Brain microvascular endothelial cell (primary cell): ENCODE measurements around the gene EHBP1.

Experiments used
- DNase-seq: peaks from one replicate; pipeline ENCODE4 v3.0.0-alpha.2; 2020
- H3K27ac ChIP-seq: fragments of 250-450 bp; sonication (Bioruptor Pico); 2 replicates; pipeline ENCODE4 v1.5.1; 2020; ENCODE audit warnings: mild to moderate bottlenecking, moderate library complexity
- H3K27me3 ChIP-seq: fragments of 250-450 bp; sonication (Bioruptor Pico); replicated peaks from 2 replicates; pipeline ENCODE4 v1.5.1; 2020; ENCODE audit warnings: mild to moderate bottlenecking
- H3K36me3 ChIP-seq: fragments of 250-450 bp; sonication (Bioruptor Pico); replicated peaks from 2 replicates; pipeline ENCODE4 v1.5.1; 2020; ENCODE audit warnings: mild to moderate bottlenecking
- H3K4me3 ChIP-seq: 2 replicates; pipeline ENCODE4 v1.5.1; 2011; ENCODE audit warnings: low read depth, mild to moderate bottlenecking, control low read depth, low read length, moderate library complexity
- CTCF ChIP-seq: IDR thresholded peaks from 2 replicates; pipeline ENCODE4 v1.5.1; 2011; ENCODE audit warnings: low read depth, mild to moderate bottlenecking, moderate library complexity, low read length, control low read depth, inconsistent platforms; ENCODE audit errors: missing control alignments
- in situ Hi-C: cut with HindIII; loops from 2 replicates; pipeline ENCODE4 v1.10.0; 2017; ENCODE audit warnings: low sequenced_read_pairs, low pct_ligation_motif_present

EHBP1 gene

GRCh38 chr2:63044362-63045327 lies 339.1 kb downstream of the EHBP1 start:
- Histone ChIP-seq H3K27me3 (peaks cover 27% of the 10 kb centered on the region), H3K36me3 (no peaks in the 10 kb centered on the region), H3K4me3 (no peak overlapping the region), H3K27ac (no peak overlapping the region)
- in situ Hi-C loops = no loop called here
- DNase-seq = no peak
- TF ChIP-seq CTCF = no peak

- peaks cover 42% of the 10 kb centered on the region for H3K27me3 ChIP-seq
- in situ Hi-C loops = no loop called here
- H3K27ac ChIP-seq = no peak overlapping the region
- H3K4me3 ChIP-seq = no peak overlapping the region
- TF ChIP-seq CTCF = no peak
- H3K36me3 ChIP-seq = no peaks in the 10 kb centered on the region
- DNase-seq = no peak
These were observed 341.0 kb downstream of the EHBP1 start for GRCh38 chr2:63046552-63046951.

GRCh38 chr2:63046961-63047320 lies 341.4 kb downstream of the EHBP1 start:
- in situ Hi-C loops = no loop called here
- Histone ChIP-seq H3K36me3 (no peaks in the 10 kb centered on the region), H3K27me3 (peaks cover 42% of the 10 kb centered on the region), H3K4me3 (no peak overlapping the region), H3K27ac (no peak overlapping the region)
- no peak for DNase-seq
- TF ChIP-seq CTCF = no peak

GRCh38 chr2:63047321-63048279 lies 342.1 kb downstream of the EHBP1 start:
- peaks cover 45% of the 10 kb centered on the region for H3K27me3 ChIP-seq
- no peaks in the 10 kb centered on the region for H3K36me3 ChIP-seq
- TF ChIP-seq CTCF = peak; percentile 23
- in situ Hi-C loops = no loop called here
- no peak overlapping the region for H3K27ac ChIP-seq
- H3K4me3 ChIP-seq = peak overlapping the region; percentile 24
- DNase-seq = no peak

- Histone ChIP-seq H3K27me3 (peaks cover 54% of the 10 kb centered on the region), H3K4me3 (no peak overlapping the region), H3K27ac (no peak overlapping the region), H3K36me3 (no peaks in the 10 kb centered on the region)
- in situ Hi-C loops = no loop called here
- no peak for DNase-seq
- no peak for TF ChIP-seq CTCF
These were observed 343.1 kb downstream of the EHBP1 start for GRCh38 chr2:63048367-63049171.
